HG03280 (cell line): ENCODE results near the gene BCR.
"Not testable (repeated sequence)": the region's sequence is repeated elsewhere in the genome, so short reads cannot be mapped to it uniquely, and the experiment has no call there.

Experiments used
- ATAC-seq: cut with Tn5 transposase; IDR thresholded peaks from one replicate; pipeline ENCODE4 v1.9.1; 2021; ENCODE audit warnings: mild to moderate bottlenecking, moderate library complexity; ENCODE audit not compliant: unreplicated experiment

The BCR gene

DNA sequence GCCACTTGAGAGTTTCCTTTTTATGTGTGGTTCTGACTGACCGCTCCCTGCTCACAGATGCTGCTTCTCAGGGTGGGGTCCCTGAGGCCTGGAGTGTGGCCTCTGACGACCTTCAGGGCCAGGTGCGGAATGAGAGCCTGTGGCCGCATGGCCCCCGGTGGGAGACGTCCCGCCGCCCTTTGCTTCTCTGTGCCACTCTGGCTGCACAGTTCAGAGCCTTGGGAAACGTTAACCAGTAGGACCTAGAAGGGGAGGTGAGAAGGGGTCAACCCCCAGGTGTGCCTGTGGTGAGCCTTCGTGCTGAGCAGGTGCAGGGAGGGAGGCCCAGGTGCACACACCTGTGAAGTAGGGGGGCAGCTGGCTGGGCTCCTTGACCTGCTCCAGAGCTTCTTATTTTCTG lies 127.2 kb downstream of the BCR start:
- ATAC-seq: not testable (repeated sequence)

DNA sequence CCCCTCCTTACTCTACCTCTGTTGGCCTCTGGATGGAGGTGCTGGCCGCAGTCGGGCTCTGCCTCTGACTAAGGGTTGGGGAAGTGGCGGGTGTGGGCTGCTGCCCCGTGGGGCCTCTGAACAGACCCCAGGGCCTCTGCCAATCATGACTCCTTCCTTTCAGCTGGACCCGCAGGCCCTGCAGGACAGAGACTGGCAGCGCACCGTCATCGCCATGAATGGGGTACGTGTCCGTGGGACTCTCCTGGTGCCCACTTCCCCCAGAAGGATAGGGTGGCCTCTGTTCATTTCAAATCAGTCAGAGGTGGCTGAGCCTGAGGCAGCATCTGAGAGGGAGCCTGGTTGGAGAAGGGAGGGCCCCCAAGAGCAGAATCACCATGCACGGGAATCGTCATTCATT lies 129.0 kb downstream of the BCR start:
- not testable (repeated sequence) for ATAC-seq

DNA sequence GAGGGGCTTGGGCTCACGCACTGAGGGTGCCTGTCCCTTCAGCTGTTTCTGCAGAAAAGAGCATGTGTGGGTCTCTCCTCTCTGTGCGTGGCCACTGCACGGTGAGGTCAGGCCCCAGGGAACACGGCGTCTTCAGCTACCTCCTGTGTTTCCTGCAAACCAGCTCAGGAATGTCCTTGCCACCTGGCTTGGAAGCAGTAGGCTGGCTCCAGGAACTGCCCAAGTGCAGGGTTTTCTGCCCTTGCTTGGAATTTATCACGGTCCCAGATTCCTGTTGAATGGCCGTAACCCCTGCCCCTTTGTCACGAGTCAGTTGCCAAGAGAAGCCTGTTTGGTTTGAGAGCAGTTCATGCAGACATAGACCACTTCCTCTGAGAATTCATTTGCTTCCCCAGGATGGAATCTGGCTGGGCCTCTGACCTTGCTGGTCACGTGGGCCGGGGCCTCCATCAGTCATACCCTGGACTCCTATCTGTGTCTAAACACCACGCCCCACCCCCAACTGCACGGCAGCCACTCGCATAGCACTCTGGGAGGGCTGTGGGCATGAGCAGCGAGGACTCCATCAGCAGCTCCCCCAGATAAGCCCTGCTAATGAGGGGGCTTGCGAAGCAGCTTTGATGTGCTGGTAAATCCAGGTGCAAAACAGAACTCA lies 130.3 kb downstream of the BCR start:
- not testable (repeated sequence) for ATAC-seq

GRCh38 chr22:23311635-23312420 lies 131.5 kb downstream of the BCR start:
- ATAC-seq: not testable (repeated sequence)

DNA sequence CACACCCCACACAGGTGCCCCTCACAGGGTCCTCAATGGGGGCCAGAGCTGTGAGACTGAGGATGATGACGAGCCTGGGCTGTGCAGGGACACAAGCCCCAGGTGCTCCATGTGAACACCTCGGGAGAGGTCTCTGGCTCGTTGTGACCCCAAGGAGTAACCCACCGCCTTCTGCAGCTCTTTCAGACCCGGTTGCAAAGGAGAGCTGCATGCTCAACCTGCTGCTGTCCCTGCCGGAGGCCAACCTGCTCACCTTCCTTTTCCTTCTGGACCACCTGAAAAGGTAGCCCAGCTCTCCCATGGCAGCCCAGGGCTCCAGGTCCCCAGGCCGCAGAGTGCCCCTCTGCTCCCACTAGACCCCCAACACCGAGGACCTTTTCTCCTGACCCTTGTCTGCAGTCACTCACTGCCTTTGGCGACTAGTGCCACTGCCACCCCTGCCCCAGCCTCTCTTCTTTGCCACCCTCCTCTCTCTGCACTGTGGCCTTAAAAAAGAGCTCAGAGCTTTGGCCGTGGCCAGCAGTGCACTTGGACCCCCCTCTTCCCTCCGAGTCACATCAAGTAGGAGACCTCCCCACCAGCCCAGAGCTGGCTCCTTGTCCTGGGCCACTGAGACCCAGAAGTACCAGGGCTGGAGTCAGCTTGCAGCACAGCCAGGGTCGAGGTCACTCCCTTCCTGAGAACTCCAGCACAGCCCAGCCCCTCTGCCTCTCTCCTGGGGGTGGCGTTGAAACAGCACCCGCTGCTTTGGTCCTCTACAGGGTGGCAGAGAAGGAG lies 133.7 kb downstream of the BCR start:
- no peak for ATAC-seq

- ATAC-seq: no peak
These were observed 135.1 kb downstream of the BCR start for GRCh38 chr22:23315341-23315917.

DNA sequence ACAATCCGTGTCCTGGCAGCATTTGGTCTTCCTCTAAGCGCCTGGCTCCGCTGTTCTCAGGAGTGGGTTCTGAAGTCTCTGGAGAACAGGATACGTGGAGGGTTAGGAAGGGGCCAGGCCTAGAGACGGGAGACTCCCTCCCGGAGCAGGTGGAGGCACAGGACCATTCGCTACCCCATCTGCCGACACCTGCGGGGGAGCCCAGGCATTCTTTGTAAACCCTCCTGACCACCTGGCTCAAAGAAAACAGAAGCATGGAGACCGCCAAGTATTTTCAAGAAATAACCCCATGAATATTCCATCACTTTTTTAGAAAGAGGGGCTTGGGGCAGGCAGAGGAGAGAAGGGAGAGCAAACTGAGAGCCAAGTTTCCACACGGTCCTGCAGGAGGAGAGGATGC lies 136.3 kb downstream of the BCR start:
- not testable (repeated sequence) for ATAC-seq

DNA sequence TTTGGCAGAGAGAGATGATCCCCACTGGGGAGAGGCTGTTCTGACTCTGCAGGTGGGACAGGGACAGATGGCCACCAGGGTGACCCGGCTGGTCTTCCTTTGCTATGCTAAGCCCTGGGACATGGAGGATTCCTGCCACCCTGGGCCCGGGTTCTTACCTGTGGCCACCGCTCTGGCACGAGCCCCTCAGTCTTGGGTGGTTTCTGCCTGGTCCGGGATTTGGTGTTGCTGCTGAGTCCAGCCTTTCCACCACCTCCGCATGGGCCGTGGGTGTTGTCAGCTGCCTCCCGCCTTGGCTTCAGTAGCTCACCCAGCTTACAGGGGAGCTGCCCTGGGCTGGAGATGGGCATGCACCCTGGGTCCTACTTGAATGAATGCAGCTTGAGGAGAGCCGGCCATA lies 138.0 kb downstream of the BCR start:
- ATAC-seq: not testable (repeated sequence)

GRCh38 chr22:23322497-23323080 lies 142.3 kb downstream of the BCR start:
- not testable (repeated sequence) for ATAC-seq

DNA sequence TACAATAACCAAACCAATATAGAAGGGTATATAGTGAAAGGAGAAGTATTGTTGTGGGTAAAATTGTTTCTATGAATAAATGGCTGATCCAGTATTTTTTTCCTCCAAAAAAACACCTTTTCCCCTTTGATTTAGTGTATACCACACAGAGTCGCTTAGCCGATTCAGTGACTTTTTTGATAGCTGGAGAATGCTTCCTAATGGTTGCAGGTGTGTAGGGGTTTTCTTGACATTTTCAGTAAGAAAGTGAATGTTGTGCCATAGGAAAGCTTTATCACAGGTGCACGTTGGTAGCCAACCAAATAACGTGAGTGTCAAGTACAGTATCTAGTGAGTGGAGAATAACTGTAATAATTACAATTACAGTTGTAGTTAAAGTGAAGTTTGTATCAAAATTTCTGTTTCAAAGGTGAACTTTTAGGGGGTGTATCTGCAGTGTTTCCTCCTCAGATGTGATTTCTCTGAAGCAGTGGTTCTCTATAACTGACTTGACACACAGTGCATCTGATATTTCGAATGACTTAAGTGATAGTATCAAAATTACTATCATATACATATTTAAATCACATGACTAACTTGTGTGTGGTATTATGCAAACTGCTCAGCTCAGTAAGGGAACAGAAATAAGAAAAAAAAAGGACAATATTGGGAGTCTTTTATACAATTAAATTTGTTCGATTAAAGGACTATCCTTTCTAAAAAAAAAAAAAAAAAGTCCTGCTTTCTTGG lies 143.8 kb downstream of the BCR start:
- ATAC-seq: not testable (repeated sequence)

DNA sequence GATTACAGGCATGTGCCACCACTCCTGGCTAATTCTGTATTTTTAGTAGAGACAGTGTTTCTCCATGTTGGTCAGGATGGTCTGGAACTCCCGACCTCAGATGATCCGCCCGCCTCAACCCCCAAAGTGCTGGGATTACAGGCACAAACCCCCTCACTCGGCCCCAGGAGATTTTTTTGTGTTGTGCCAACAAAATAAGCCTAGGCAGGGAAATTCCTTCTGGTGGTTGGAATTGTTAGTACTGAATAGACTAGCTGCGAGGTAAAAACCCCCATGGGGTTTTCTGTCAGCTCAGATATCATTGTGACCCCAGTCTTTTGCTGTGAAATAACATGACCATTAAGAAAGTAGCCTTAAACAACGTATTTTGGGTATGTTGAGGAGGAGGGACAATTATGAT lies 144.9 kb downstream of the BCR start:
- ATAC-seq: no peak

- not testable (repeated sequence) for ATAC-seq
These were observed 153.5 kb downstream of the BCR start for GRCh38 chr22:23333822-23334221.

DNA sequence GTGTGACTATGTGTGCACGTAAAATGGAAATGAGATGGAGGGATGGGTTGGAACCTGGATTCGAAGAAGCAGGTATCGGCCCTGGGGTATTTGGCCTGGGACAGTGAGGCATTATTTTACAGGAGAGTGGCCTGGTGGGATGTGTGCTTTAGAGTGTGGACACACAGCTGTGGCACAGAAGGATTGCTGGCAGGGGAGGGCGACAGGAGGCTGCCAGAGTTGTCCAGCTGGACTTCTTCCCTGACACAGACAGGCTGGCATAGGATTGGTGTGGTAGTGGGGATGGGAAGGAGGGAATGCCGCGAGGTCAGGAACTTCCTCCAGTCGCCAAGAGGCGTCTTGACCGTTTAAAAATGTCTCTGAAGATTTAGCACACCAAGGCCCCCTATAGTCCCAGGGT lies 157.4 kb downstream of the BCR start:
- not testable (repeated sequence) for ATAC-seq

- not testable (repeated sequence) for ATAC-seq
These were observed 161.8 kb downstream of the BCR start for GRCh38 chr22:23341942-23342695.

GRCh38 chr22:23351321-23351720 lies 171.0 kb downstream of the BCR start:
- no peak for ATAC-seq

DNA sequence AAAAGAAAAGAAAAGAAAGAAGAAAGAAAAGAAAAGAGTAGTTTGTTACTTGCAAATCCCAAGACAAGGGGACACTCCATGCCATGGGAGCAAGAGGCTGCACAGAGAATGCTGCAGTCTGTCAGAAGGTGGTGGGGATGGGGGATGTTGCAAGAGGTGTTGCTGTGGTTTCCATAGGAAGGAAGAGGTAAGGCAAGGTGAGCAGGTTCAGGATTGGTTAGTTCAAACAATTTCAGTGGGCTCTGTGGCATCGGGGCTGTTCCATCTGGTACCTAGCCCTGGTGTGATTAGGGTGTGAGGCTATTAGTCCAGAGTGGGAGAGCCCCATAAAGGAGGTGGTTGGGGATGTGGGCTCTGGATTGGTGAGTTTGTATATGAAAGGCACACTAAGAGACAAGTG lies 172.7 kb downstream of the BCR start:
- no peak for ATAC-seq

DNA sequence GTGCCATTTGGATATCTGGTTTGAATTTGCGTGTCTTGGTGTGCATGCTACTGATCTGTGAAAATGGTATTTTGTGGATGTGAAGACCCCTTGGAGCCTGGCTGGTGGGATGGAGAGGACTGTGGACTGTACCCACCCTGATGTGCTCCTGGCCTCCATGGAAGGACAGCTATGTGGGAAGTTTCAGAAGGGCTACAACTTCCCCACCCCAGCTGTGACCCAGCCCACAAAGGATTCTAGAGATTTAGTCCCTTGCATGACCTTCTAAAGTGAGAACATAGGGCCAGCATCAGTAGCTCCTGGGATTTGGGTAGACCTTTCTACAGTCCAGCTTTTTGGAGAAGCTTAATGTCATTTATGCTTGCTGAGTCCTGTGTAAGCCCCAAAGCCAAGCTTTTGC lies 173.4 kb downstream of the BCR start:
- ATAC-seq: no peak

- no peak for ATAC-seq
These were observed 175.8 kb downstream of the BCR start for GRCh38 chr22:23356094-23356493.

DNA sequence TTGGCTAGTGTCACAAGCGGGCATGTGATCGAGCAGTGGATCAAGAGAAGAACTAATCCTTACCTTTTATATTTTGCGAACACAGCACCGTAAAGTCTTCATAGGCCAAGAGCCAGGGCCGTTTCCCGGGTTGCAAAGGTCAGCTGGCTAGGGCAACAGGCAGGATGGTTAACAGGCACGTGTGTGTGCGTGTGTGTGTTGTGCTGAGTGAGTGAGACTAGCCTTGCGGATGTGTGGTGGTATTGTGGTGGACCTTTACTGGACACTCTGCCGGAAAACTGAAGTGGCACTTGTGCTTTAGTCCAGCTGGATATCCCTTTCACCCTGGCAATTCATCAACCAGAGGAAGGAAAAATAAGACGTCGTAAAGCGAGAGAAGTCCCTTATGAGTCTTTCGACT lies 176.7 kb downstream of the BCR start:
- ATAC-seq: no peak
